Muscle of arm (tissue), 14 donors: ENCODE measurements around the gene CCNT2. TPM values are rescaled to one million over a fixed set of nuclear protein-coding genes. Genes with fewer than 3 reads are reported as not detected.
A peak's percentile ranks its signal among the peaks of the same experiment; 100 is the strongest.
"Not testable (repeated sequence)": the region's sequence is repeated elsewhere in the genome, so short reads cannot be mapped to it uniquely, and the experiment has no call there.

Experiments
- DNase-seq: peaks from one replicate; pipeline ENCODE4 v3.0.0-alpha.2; 2013
- long read RNA-seq, 11 donors: transcript quantifications; one replicate each; lab custom pipeline, GENCODE V29; 2026
- polyA plus RNA-seq, 12 donors: library from polyadenylated mRNA; unstranded; fragments of 120-200 nt; gene quantifications; one replicate each; pipeline ENCODE4 v1.2.1, GENCODE V29; 2013; ENCODE audit not compliant: insufficient read length in 12 of 12

CCNT2 gene
- polyA plus RNA-seq: 10 to 100 TPM in 11 of 12 donors, not detected in 1; 33.8 to 63.9 (median 49.8) TPM
- long read RNA-seq, donor 1, full-length matches to known transcripts: 10 of 20 reads
- long read RNA-seq, donor 1, partial matches to known transcripts: 10 of 20 reads
- long read RNA-seq, donor 1, other reads (novel, unspliced or antisense): 0 of 20 reads
- long read RNA-seq, donor 2, full-length matches to known transcripts: 5 of 5 reads
- long read RNA-seq, donor 2, partial matches to known transcripts: 0 of 5 reads
- long read RNA-seq, donor 2, other reads (novel, unspliced or antisense): 0 of 5 reads
- long read RNA-seq, donor 3, partial matches to known transcripts: 0 of 3 reads
- long read RNA-seq, donor 3, other reads (novel, unspliced or antisense): 0 of 3 reads
- long read RNA-seq, donor 4, full-length matches to known transcripts: 1 of 1 reads
- long read RNA-seq, donor 4, partial matches to known transcripts: 0 of 1 reads
- long read RNA-seq, donor 4, other reads (novel, unspliced or antisense): 0 of 1 reads
- long read RNA-seq, donor 5, full-length matches to known transcripts: 20 of 27 reads
- long read RNA-seq, donor 5, partial matches to known transcripts: 0 of 27 reads
- long read RNA-seq, donor 5, other reads (novel, unspliced or antisense): 7 of 27 reads
- long read RNA-seq, donor 6, full-length matches to known transcripts: 6 of 18 reads
- long read RNA-seq, donor 6, partial matches to known transcripts: 12 of 18 reads
- long read RNA-seq, donor 6, other reads (novel, unspliced or antisense): 0 of 18 reads
- long read RNA-seq, donor 7, full-length matches to known transcripts: 8 of 19 reads
- long read RNA-seq, donor 7, partial matches to known transcripts: 11 of 19 reads
- long read RNA-seq, donor 7, other reads (novel, unspliced or antisense): 0 of 19 reads
- long read RNA-seq, donor 8, full-length matches to known transcripts: 12 of 12 reads
- long read RNA-seq, donor 8, partial matches to known transcripts: 0 of 12 reads
- long read RNA-seq, donor 8, other reads (novel, unspliced or antisense): 0 of 12 reads
- long read RNA-seq, donor 9, full-length matches to known transcripts: 6 of 6 reads
- long read RNA-seq, donor 9, partial matches to known transcripts: 0 of 6 reads
- long read RNA-seq, donor 9, other reads (novel, unspliced or antisense): 0 of 6 reads
- long read RNA-seq, donor 10, full-length matches to known transcripts: 9 of 9 reads
- long read RNA-seq, donor 10, partial matches to known transcripts: 0 of 9 reads
- long read RNA-seq, donor 10, other reads (novel, unspliced or antisense): 0 of 9 reads
- long read RNA-seq, donor 11, full-length matches to known transcripts: 6 of 6 reads
- long read RNA-seq, donor 11, partial matches to known transcripts: 0 of 6 reads
- long read RNA-seq, donor 11, other reads (novel, unspliced or antisense): 0 of 6 reads

DNA sequence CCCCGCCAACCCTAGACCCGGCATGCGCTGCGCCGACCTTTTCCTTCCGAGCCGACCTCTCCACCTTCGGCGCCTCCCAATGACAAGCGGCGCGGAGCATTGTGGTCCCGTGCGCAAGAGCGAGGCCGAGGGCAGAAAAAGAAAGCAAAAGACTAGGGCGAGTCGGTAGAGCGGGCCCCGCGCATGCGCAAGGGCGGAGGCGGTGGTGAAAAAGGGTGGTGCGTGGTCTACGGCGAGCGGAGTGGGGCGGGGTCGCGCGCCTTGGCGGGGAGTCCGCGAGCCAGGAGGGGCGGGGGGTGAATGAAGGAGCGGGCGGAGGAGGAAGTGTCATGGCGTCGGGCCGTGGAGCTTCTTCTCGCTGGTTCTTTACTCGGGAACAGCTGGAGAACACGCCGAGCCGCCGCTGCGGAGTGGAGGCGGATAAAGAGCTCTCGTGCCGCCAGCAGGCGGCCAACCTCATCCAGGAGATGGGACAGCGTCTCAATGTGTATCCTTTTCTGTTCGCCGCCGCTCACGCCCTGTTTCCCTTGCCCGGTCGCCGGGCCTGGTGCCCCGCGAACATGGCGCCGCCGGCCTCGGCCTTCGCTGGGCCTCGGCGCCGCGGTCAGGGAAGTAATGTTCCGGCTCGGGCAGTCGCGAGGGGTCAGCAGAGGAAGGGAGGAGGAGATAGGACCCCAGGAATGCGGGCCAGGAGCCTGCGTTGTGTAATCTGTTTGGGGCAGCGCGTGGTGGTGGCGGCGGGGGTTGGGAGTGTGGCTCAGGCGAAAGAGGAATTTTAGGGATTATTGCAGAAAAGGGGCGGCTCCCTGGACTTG lies at the start of gene CCNT2:
TSS of gene CCNT2 (plus strand) at position 297 of the 815 bp plus-strand sequence. CDS start at position 330, 33 bp downstream.
- peak; percentile 99 for DNase-seq

DNA sequence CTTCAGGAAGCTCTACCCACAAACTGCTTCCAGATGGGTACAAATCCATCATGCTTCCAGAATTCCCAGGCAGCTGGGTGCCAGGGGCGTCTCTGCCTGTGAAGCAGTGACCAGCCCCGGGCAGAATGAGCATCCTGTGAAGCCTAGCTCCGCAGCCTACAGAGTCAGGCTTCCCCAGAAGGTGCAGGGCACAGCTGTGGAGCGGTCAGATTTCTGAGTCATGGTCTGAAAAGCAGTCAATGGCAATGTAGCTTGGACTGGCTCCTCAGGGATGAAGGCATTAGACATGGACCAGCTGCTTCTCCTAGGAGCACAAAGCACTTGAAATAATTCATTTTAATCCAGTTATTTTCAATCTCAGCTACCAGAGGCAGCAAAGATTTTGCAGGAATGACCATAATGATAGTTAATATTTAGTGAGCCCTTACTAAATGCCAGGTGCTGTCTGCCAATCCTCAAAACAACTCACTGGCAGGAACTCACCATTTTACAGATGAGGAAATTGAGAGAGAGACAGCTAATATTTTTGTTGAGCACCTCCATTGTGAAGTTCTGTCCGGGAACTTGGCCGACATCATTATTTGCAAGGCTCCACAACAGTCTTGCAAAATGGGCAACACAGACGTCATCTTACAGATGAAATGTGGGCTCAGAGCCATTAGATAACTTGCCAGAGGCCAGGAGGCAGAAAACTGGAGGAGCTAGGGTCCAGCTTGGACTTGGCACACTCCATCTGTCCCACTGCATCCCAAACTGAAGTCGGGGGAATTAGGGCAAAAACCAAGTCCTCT lies 48.5 kb upstream of the CCNT2 start:
- DNase-seq: peak; percentile 13

DNA sequence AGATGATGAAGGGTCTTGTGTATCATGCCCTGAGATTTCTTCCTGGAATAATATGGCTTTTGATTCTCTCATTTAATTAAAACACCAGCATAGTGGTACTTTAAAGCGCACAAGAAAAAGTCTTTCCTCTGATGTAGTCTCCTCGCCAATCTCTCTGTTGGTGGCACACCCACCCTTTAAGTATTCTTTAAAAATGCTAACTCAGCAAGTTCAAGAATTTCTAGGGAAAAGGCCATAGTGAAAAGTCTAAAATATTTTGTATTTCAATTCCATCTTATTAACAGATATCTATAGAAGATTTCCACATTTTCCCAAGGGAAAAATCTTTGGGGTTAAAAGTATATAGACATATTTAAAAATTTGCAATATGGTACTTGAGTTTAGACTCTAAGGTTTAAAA lies 45.5 kb upstream of the CCNT2 start:
- DNase-seq: no peak

DNA sequence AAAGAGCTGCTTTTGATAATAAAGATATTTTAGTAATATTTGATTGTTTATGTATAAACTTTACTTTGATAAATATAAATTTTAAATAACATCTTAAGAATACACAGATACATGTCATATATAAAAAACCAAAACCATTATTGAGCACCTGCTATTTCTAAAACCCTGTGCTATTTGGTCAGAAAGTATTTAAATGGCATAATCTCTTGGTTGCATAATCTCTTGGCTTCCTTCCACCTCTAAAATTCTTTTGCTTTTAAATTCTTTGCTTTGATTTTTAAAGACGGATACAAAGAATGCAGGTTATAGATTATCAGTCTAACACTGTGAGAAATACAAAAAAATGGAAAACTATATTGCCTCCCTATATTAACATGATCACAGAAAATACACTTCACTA lies 43.3 kb upstream of the CCNT2 start:
- no peak for DNase-seq

DNA sequence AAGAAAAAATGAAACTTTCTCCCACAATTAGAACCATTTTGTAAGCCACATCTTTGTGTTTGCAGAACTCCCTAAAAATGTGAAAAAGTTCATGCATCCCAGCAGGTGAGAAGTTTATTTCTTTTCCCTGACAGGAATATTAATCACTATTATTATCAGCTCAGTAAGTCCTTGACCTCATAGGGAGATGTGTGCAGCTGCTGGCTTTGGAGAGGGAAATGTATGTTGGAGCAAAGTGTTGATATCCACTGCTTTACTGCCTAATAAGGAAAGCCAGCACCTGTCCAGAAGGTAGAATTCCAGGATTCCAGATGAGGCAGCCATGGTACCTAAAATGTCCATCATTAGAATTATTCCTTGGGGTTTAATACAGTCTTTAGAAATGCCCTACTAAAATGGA lies 35.8 kb upstream of the CCNT2 start:
- DNase-seq: no peak

DNA sequence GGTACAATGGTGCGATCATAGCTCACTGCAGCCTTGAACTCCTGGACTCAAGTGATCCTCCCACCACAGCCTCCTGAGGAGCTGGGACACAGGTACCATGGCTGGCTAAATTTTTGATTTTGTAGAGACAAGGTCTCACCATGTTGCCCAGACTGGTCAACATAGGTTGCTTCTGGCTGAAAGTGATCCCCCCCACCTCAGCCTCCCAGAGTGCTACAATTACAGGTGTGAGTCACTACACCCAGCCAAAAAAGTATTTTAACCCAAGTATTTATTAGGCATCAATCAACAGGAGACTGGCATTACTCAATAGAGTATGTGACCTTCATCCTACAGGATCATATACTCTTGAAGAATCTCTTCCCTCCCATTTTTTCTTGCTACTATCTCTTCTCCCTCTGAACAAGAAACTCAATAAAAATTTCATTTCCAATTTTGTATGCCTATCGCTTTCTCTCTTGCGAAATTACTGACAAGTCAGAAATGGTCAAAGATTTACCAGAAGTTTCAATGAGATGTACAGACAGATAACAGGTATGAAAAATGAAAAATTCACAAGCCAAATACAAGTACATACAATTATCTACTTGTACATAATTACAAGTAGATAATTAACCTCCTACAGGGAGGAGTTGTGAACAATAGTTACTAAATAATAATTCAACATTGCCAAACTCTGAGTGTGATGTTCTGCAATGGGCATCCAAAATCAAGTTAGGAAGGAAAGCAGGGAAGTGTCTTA lies 34.9 kb upstream of the CCNT2 start:
- DNase-seq: no peak

DNA sequence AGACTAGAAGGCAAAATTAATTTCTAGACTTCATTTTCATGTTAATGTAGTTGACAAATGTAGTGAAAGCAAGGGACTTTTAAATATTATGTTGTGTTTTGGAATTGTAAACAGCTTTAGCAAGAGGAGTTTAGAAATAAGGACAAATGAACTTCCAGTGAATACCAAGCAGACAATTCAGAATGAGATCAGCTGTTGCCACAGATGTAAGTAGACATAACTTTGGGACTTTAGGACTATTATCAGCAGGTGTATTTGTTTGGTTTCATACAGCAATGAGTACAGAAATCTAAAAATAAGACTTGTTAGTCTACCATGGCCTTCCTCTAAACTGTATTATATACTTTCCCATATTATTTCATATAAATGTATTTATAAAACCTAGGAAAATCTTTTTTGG lies 34.2 kb upstream of the CCNT2 start:
- no peak for DNase-seq

DNA sequence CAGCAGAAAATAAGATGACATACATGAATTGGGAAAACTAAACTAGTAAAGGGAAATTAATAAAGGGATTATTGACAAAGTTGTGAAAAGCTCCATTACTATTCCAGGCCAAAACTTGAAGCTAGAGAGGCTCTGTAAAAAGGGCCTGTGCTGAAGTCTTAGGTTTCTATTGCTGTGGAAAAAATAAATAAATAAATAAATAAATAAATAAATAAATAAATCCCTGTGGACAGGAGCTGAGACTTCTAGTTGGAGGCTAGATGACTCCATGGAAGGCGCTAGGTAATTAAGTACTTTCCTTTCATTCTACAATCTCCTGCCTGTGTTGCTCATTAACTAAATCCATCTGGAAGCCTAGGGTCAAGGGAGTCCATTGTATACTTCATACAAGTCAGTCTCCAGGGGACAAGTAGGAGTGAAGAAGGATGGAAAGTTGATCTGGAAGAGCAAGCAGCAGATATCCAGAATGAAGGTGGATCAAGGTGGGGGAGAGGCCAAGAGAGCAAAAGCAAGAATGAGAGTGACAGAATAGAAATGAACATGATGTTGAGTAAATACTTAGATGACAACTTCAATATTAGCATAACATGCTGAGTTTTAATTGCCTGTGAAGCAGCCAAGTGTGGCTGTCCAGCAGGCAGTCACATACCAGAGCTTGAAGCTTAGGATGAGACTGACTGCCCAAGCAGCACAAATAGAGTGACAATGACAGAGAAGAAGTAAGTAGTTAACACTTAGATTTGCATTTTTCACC lies 26.2 kb upstream of the CCNT2 start:
- no peak for DNase-seq

DNA sequence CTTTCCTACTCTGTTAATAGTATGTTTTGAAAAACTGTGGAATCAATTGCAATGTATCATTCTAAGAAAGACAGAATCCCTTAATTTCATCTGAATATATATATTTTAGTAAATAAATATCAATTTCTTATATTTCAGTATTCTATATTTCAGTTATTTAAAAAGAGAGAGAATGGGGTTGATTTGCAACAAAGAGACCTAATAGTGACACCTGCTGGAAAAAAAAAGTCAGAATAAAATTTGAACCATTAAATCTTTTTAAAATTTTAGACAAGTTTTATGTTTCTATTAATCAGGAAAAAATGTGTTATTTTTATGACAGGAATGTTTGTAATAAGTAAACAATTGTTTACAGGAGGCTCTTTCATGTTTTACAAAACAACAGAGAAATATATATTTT lies 20.7 kb upstream of the CCNT2 start:
- no peak for DNase-seq

DNA sequence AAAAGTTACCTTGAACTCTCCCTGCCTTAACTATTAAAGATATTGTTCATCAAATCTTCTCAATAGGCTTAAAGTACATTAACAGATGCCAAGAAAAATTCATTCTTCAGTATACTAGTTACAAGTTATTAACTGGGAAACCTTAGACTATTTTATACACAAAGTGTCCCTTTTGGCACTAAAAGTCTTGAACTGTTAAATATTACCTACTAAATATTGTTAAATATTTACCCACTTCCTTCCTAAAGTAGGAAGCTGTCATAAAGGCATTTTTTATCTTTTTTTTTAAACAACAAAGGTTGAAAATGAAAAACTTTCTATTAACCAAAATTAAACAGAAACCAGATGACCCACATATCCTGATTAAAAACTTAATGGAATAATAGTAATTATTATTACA lies 19.4 kb upstream of the CCNT2 start:
- no peak for DNase-seq

DNA sequence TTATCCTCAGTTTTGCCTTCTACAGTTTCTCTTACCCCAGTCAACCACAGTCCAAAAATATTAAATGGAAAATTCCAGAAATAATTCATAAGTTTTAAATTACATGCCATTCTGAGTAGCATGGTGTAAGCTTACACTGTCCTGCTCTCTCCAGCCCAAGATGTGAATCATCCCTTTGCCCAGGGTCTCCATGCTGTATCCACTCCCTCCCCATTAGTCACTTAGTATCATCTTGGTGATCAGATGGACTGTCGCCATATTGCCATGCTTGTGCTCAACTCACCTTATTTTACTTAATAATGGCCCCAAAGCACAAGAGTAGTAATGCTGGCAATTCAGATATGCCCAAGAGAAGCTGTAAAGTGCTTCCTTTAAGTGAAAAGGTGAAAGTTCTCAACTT lies 18.5 kb upstream of the CCNT2 start:
- DNase-seq: no peak

DNA sequence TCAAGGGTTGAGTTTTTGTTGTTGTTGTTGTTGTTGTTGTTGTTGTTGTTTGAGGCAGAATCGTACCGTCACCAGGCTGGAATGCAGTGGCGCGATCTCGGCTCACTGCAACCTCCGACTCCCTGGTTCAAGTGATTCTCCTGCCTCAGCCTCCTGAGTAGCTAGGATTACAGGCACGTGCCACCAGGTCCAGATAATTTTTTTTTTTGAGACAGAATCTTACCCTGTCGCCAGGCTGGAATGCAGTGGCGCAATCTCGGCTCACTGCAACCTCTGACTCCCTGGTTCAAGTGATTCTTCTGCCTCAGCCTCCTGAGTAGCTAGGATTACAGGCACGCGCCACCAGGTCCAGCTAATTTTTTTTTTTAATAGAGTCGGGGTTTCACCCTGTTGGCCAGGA lies 14.9 kb upstream of the CCNT2 start:
- DNase-seq: not testable (repeated sequence)

DNA sequence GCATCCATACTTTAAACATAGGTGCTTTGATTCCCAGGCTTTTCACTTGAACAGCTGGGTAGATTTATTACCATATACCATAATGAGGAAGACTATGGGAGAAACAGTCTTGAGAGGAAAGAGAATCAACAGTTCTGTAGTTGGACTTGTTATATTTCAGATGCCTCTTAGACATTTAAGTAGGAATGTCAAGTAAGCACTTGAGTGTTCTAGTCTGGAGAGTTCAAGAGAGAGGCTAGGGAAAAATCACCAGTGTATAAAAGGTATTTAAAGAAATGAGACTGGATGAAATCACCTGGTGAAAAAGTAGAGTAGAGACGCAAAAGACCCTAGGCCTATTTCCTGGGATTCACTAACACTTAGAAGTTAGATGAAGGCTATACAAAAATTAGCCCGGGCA lies 13.5 kb upstream of the CCNT2 start:
- no peak for DNase-seq

DNA sequence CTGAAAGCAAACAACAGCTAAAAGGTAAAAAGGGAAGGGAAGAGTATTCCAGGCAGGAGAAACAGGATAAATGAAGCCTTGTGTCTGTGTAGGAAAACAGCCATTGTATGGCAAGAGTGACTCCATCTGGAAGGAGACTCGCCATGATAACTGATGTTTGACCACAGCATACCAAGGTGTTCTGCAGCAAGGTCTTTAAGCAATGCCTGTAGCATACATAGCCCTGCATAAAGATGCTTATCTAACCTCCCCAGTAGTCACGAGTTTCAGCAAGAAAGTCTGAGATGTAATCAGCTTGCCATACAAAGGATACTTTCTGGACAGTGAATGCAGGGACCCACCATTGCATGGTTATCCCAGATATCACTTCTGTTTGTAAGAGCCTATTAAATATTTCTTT lies 11.9 kb upstream of the CCNT2 start:
- DNase-seq: no peak

DNA sequence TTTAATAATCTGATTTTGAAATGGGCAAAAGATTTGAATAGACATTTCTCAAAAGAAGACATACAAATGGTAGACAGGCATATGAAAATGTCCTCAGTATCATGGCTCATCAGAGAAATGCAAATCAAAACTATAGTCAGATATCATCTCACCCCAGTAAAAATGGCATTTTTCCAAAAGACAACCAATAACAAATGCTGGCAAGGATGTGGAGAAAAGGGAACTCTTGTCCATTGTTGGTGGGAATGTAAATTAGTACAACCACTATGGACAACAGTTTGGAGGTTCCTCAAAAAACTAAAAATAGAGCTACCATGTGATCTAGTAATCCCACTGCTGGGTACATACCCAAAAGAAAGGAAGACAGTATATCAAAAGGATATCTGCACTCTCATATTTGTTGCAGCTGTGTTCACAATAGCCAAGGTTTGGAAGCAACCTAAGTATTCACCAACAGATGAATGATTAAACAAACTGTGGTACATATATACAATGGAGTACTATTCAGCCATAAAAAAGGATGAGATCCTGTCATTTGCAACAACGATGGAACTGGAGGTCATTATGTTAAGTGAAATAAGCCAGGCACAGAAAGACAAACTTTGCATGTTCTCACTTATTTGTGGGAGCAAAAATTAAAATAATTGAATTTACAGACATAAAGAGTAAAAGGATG lies 11.0 kb upstream of the CCNT2 start:
- not testable (repeated sequence) for DNase-seq

DNA sequence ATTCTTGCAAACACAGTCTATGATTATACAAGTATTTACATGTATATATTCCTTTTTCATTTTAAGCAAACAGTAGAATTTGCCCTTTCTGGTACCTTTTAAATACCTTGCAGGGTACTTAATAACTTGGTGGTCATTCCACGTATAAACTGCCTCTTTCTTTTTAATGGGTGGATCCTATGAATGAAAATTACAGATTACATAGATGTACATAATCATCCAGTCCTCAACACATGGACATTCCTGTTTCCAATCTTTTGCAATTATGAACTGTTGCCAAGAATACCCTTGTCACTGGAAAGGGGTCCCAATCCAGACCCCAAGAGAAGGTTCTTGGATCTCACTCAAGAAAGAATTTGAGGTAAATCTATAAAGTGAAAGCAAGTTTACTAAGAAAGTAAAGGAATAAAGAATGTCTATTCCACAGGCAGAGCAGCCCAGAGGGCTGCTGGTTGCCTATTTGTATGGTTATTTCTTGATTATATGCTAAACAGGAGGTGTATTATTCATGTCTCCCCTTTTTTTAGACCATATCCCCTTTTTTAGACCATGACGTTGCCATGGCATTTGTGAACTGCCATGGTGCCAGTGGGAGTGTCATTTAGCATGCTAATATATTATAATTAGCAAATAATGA lies 7.7 kb upstream of the CCNT2 start:
- no peak for DNase-seq

DNA sequence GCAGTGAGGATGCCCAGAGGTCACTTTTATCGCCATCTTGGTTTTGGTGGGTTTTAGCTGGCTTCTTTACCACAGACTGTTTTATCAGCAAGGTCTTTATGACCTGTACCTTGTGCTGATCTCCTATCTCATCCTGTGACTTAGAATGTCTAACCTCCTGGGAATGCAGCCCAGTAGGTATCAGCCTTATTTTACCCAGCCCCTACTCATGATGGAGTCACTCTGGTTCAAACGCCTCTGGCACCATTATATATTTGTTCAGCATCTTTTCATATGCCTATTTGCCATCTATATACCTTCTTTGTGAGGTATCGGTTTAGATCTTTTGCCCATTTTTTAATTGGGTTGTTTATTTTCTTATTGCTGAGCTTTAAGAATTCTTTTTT lies 7.2 kb upstream of the CCNT2 start:
- DNase-seq: no peak
